K562 (cell line): ENCODE results near the gene DCLK1. TPM values are rescaled to one million over a fixed set of nuclear protein-coding genes. Genes with fewer than 3 reads are reported as not detected.
"Not testable (repeated sequence)": the region's sequence is repeated elsewhere in the genome, so short reads cannot be mapped to it uniquely, and the experiment has no call there.

Experiments
- ATAC-seq: fragments of 200-7000 bp; cut with Tn5 transposase; 3 replicates; pipeline ENCODE4 v1.9.1; 2020; ENCODE audit warnings: moderate library complexity
- BruUV-seq: library from RNA; stranded (reverse); fragments of 400-500 nt; replicated peaks from 2 replicates; lab custom pipeline; 2021; lab: Mats Ljungman, UMichigan
- CTCF ChIA-PET: fragments of 300-600 bp; formaldehyde crosslinking; extraction: SDS; loops from one replicate; lab custom pipeline; 2021; ENCODE audit warnings: low intra/inter-chr PET ratio; lab: Yijun Ruan, JAX
- POLR2A ChIA-PET: fragments of 300-600, 350-650 bp; sonication (Branson Sonifier 250); formaldehyde crosslinking; extraction: SDS; loops from one replicate; lab custom pipeline; 2021; ENCODE audit warnings: antibody characterized with exemption, inconsistent platforms; lab: Yijun Ruan, JAX
- DNase-seq, 4 experiments: peaks; one replicate each; pipeline versions ENCODE4 v3.0.0 to v3.0.0-alpha.2; 2011 to 2018; ENCODE audit warnings: low spot score in 3 of 4, mixed read lengths in 3 of 4; ENCODE audit errors: extremely low read depth in 1 of 4
- FAIRE-seq: peaks from 2 replicates; lab custom pipeline; 2011; peaks lifted over from hg19 to GRCh38; lab: Jason Lieb, UNC
- H2AFZ ChIP-seq: 2 replicates; pipeline ENCODE4 v1.6.0; 2011; ENCODE audit warnings: low read depth, low read length, control low read depth, inconsistent platforms
- H3K27ac ChIP-seq: fragments of 200-600 bp; 3 replicates; pipeline ENCODE4 v1.8.0; 2011; ENCODE audit warnings: low read depth, mild to moderate bottlenecking, control low read depth, inconsistent platforms, low read length, moderate library complexity, mixed read lengths; ENCODE audit errors: extremely low read depth
- H3K27me3 ChIP-seq, 2 experiments: fragments of 300-600 bp in 1 of 2; 2 replicates in 1 of 2; 3 replicates in 1 of 2; pipeline versions ENCODE4 v1.6.0 to v1.8.0; 2011; ENCODE audit warnings: inconsistent platforms in 2 of 2, low read length in 2 of 2, mild to moderate bottlenecking in 1 of 2, mixed read lengths in 1 of 2, moderate library complexity in 1 of 2; ENCODE audit not compliant: control insufficient read depth in 2 of 2, insufficient read depth in 2 of 2
- H3K36me3 ChIP-seq: fragments of 300-600 bp; 3 replicates; pipeline ENCODE4 v1.8.0; 2011; ENCODE audit warnings: mild to moderate bottlenecking, low read length, inconsistent platforms; ENCODE audit not compliant: control insufficient read depth, insufficient read depth
- H3K4me1 ChIP-seq, 2 experiments: fragments of 200-600 bp in 1 of 2; replicated peaks in 1 of 2; 2 replicates in 1 of 2; 3 replicates in 1 of 2; pipeline versions ENCODE4 v1.5.1 to v1.8.0; 2011; ENCODE audit warnings: inconsistent platforms in 2 of 2, low read length in 2 of 2, mild to moderate bottlenecking in 1 of 2, mixed read lengths in 1 of 2, moderate library complexity in 1 of 2; ENCODE audit not compliant: control insufficient read depth in 2 of 2, insufficient read depth in 2 of 2
- H3K4me2 ChIP-seq: 2 replicates; pipeline ENCODE4 v1.6.1; 2011; ENCODE audit warnings: low read length, control low read depth, inconsistent platforms, mixed read lengths; ENCODE audit not compliant: insufficient read depth
- H3K4me3 ChIP-seq: fragments of 200-600 bp; sonication (generic), shearing (Covaris generic); 2 replicates; pipeline ENCODE4 v1.5.1; 2016; ENCODE audit warnings: control low read depth, inconsistent platforms
- H3K79me2 ChIP-seq: fragments of 200-600 bp; 3 replicates; pipeline ENCODE4 v1.8.0; 2011; ENCODE audit warnings: low read length, inconsistent platforms; ENCODE audit not compliant: control insufficient read depth, insufficient read depth
- H3K9ac ChIP-seq, 2 experiments: 2 replicates each; pipeline versions ENCODE4 v1.6.0 to v1.6.1; 2011; ENCODE audit warnings: low read depth in 2 of 2, low read length in 2 of 2, control low read depth in 1 of 2, inconsistent platforms in 1 of 2, mild to moderate bottlenecking in 1 of 2, mixed read lengths in 1 of 2; ENCODE audit not compliant: insufficient read depth in 1 of 2
- H3K9me1 ChIP-seq: one replicate; pipeline ENCODE4 v1.6.0; 2011; ENCODE audit warnings: inconsistent platforms, mild to moderate bottlenecking, low read length, moderate library complexity; ENCODE audit not compliant: control insufficient read depth, insufficient read depth
- H3K9me3 ChIP-seq: replicated peaks from 2 replicates; pipeline ENCODE4 v1.5.1; 2011; ENCODE audit warnings: low read depth, low read length, inconsistent platforms; ENCODE audit not compliant: control insufficient read depth, insufficient read depth
- H4K20me1 ChIP-seq: replicated peaks from 2 replicates; pipeline ENCODE4 v1.6.1; 2011; ENCODE audit warnings: low read length, inconsistent platforms, mixed read lengths; ENCODE audit not compliant: control insufficient read depth, insufficient read depth
- CBFA2T3 ChIP-seq: fragments of 450-650 bp; IDR thresholded peaks from 2 replicates; pipeline ENCODE4 v1.6.1; 2017
- CGGBP1 ChIP-seq: fragments of 250-450 bp; sonication (Bioruptor Pico); IDR thresholded peaks from 2 replicates; pipeline ENCODE4 v1.9.0; 2021; ENCODE audit warnings: mild to moderate bottlenecking
- HMGN3 ChIP-seq: IDR thresholded peaks from 2 replicates; pipeline ENCODE4 v1.6.1; 2011; ENCODE audit warnings: borderline replicate concordance, low read depth, mild to moderate bottlenecking, mixed read lengths, low read length; ENCODE audit not compliant: insufficient read length; ENCODE audit errors: extremely low read depth
- HNRNPH1 ChIP-seq: fragments of 200-400 bp; formaldehyde crosslinking; optimal IDR thresholded peaks from 2 replicates; pipeline ENCODE3; 2017; ENCODE audit warnings: low read depth, mild to moderate bottlenecking, low read length, moderate library complexity
- MAZ ChIP-seq, 2 experiments: fragments of 450-650 bp in 1 of 2; sonication (generic) in 1 of 2; formaldehyde crosslinking; IDR thresholded peaks in 1 of 2; conservative IDR thresholded peaks in 1 of 2; 2 replicates each; pipeline versions ENCODE4 v1.4.0 to v1.5.0; 2020; ENCODE audit warnings: mild to moderate bottlenecking in 1 of 2, missing genetic modification reagents in 1 of 2
- NFE2 ChIP-seq: IDR thresholded peaks from 2 replicates; pipeline ENCODE4 v1.6.1; 2014; ENCODE audit warnings: antibody characterized with exemption, low read depth
- PTRF ChIP-seq: fragments of 450-650 bp; IDR thresholded peaks from 2 replicates; pipeline ENCODE4 v1.6.1; 2016; ENCODE audit warnings: mild to moderate bottlenecking, missing genetic modification characterization, missing compliant biosample characterization
- SMARCB1 ChIP-seq: IDR thresholded peaks from 2 replicates; pipeline ENCODE4 v1.6.1; 2011; ENCODE audit warnings: improper control_type of control experiment, low read depth; ENCODE audit not compliant: insufficient read length
- SMARCC2 ChIP-seq: fragments of 450-650 bp; IDR thresholded peaks from 2 replicates; pipeline ENCODE4 v1.6.1; 2017; ENCODE audit warnings: antibody characterized with exemption, moderate library complexity, mild to moderate bottlenecking, low read depth
- TEAD2 ChIP-seq: fragments of 450-650 bp; IDR thresholded peaks from 2 replicates; pipeline ENCODE4 v1.6.1; 2016; ENCODE audit warnings: missing genetic modification characterization, control low read depth, missing compliant biosample characterization
- XRCC5 ChIP-seq: fragments of 200-400 bp; formaldehyde crosslinking; IDR thresholded peaks from 2 replicates; pipeline ENCODE4 v1.6.1; 2017; ENCODE audit warnings: low read depth, mild to moderate bottlenecking, low read length
- ZNF79 ChIP-seq: fragments of 250-450 bp; sonication (Bioruptor Pico); IDR thresholded peaks from 2 replicates; pipeline ENCODE4 v1.4.0; 2020; ENCODE audit warnings: low read depth, mild to moderate bottlenecking, moderate library complexity
- WGBS: fragments of 100-300 bp; shearing (Covaris generic); methylation state at CpG from one replicate; pipeline ENCODE4 v1.1.6; 2016; ENCODE audit warnings: low coverage, mixed read lengths; ENCODE audit not compliant: insufficient coverage; ENCODE audit errors: missing lambda C conversion rate; 5-methylcytosine and 5-hydroxymethylcytosine counted together
- in situ Hi-C: fragments of 300-500 bp; cut with MboI; formaldehyde crosslinking; loops from 4 replicates; pipeline ENCODE4 v1.15.0; 2018; ENCODE audit warnings: inconsistent platforms, mixed read lengths
- intact Hi-C: fragments of 100-400 bp; cut with micrococcal nuclease; formaldehyde crosslinking; loops from 2 replicates; pipeline ENCODE4 v1.14.2; 2022
- polyA plus RNA-seq, 8 experiments: library from polyadenylated mRNA; depleted of rRNA in 4 of 8; stranded (reverse) in 5 of 8; unstranded in 3 of 8; fragments of >200 nt; fragmentation: Nextera tagmentation in 2 of 8; fragmentation: Illumina TruSeq in 1 of 8; extraction: Ambion mirVana in 2 of 8; extraction: Trizol in 1 of 8; gene quantifications; 2 replicates each; pipeline versions ENCODE4 v1.2.1 to v1.2.3, GENCODE V29; 2011 to 2014; ENCODE audit warnings: inconsistent platforms in 1 of 8, missing spikeins in 1 of 8
- total RNA-seq, 7 experiments: library from RNA; depleted of rRNA in 6 of 7; stranded (reverse); fragments of >200 nt in 6 of 7; fragmentation: Illumina TruSeq in 2 of 7; extraction: Trizol in 2 of 7; gene quantifications; 2 replicates each; pipeline versions ENCODE4 v1.2.1 to v1.2.3, GENCODE V29; 2011 to 2021; ENCODE audit warnings: low replicate concordance in 1 of 7
- TF ChIP-seq, protein P1 (sequence below): fragments of 250-450 bp; sonication (Bioruptor Pico); IDR thresholded peaks from 2 replicates; pipeline ENCODE4 v1.9.0; 2021; ENCODE audit warnings: mild to moderate bottlenecking, inconsistent platforms

Gene DCLK1
- total and polyA plus RNA-seq, 9 of the 15 experiments (the other 6 are each of a cell fraction or from before 2014, with no cell fraction given), result 0.07 TPM; not detected in 8

- H3K4me1 ChIP-seq, intact Hi-C loops, H3K4me2 ChIP-seq, H3K79me2 ChIP-seq, in situ Hi-C loops, H3K9ac ChIP-seq, H2AFZ ChIP-seq, H3K27me3 ChIP-seq, H3K9me1 ChIP-seq, H3K9me3 ChIP-seq, CTCF ChIA-PET, BruUV-seq, H4K20me1 ChIP-seq, FAIRE-seq, POLR2A ChIA-PET, DNase-seq, H3K36me3 ChIP-seq, ATAC-seq, H3K27ac ChIP-seq, H3K4me3 ChIP-seq: not testable (repeated sequence)
- WGBS, result 0% methylated on average over 11 of the region's 12 CpGs
Observed at GRCh38 chr13:36070504-36071192, 60.5 kb downstream of the DCLK1 start.

DNA sequence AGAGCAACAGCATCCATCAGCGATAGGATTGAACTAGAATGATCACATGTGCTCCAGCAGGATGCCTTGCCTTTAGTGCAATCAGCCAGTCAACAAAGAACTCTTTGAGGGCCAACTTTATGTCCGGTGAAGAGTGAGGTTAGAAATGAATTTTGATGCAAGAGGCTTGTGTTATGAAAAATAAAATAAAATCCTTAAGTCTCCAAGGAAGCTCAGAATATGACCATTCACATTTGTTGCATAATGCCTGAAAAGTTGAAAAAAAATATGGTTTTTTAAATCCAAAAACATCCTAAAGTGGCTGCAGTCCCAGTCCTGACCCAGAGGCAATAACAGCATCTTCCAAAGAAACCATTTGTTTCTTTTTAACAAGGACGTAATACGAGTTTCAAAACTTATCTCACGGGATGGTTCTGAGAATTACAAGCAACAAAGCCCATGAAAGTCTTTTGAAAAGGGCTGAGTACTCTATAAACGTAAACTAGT, 61.3 kb downstream of the DCLK1 start:
- no peak overlapping the region for H3K27ac ChIP-seq
- FAIRE-seq, result no peak
- no peaks in the 10 kb centered on the region for H4K20me1 ChIP-seq
- ChIA-PET POLR2A (no interaction called here), CTCF (no interaction called here)
- no peaks in the 10 kb centered on the region for H3K36me3 ChIP-seq
- no peak overlapping the region for H3K4me2 ChIP-seq
- ATAC-seq, result no peak
- 0% methylated on average over 6 of the region's 6 CpGs for WGBS
- no peaks in the 10 kb centered on the region for H3K79me2 ChIP-seq
- no peaks in the 10 kb centered on the region for H3K9me1 ChIP-seq
- no peak overlapping the region for H3K9ac ChIP-seq
- H2AFZ ChIP-seq, result no peak overlapping the region
- no peaks in the 10 kb centered on the region for H3K4me1 ChIP-seq
- no peak overlapping the region for H3K4me3 ChIP-seq
- no peaks in the 10 kb centered on the region for H3K27me3 ChIP-seq
- in situ Hi-C loops, result no loop called here
- intact Hi-C loops, result no loop called here
- BruUV-seq, result no TSS peak
- no peak for DNase-seq
- no peaks in the 10 kb centered on the region for H3K9me3 ChIP-seq
- TF ChIP-seq HMGN3 (no peak), SMARCB1 (no peak), CGGBP1 (CRISPR knock-in tag) (no peak), XRCC5 (no peak), ZNF79 (CRISPR knock-in tag) (no peak), PTRF (tag) (no peak), TEAD2 (tag) (no peak), MAZ (CRISPR knock-in tag; conservative IDR thresholded peaks at IDR 0.05 in 1 of 2, IDR thresholded peaks at IDR 0.05 in 1 of 2) (no peak), HNRNPH1 (no peak), SMARCC2 (no peak), NFE2 (no peak), CBFA2T3 (no peak)
- TF ChIP-seq, protein P1, sequence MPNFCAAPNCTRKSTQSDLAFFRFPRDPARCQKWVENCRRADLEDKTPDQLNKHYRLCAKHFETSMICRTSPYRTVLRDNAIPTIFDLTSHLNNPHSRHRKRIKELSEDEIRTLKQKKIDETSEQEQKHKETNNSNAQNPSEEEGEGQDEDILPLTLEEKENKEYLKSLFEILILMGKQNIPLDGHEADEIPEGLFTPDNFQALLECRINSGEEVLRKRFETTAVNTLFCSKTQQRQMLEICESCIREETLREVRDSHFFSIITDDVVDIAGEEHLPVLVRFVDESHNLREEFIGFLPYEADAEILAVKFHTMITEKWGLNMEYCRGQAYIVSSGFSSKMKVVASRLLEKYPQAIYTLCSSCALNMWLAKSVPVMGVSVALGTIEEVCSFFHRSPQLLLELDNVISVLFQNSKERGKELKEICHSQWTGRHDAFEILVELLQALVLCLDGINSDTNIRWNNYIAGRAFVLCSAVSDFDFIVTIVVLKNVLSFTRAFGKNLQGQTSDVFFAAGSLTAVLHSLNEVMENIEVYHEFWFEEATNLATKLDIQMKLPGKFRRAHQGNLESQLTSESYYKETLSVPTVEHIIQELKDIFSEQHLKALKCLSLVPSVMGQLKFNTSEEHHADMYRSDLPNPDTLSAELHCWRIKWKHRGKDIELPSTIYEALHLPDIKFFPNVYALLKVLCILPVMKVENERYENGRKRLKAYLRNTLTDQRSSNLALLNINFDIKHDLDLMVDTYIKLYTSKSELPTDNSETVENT (CRISPR knock-in tag), result no peak
